HepG2 (cell line): Measurements from ENCODE around the gene MN1. TPM values are rescaled to one million over a fixed set of nuclear protein-coding genes. Genes with fewer than 3 reads are reported as not detected.

Source experiments
- ATAC-seq: fragments of 200-7000 bp; cut with Tn5 transposase; 3 replicates; pipeline ENCODE4 v1.9.1; 2020; ENCODE audit warnings: mild to moderate bottlenecking, moderate library complexity
- BruUV-seq: library from RNA; stranded (reverse); fragments of 400-500 nt; replicated peaks from 2 replicates; lab custom pipeline; 2021; lab: Mats Ljungman, UMichigan
- CTCF ChIA-PET: fragments of 300-600 bp; formaldehyde crosslinking; extraction: SDS; loops from one replicate; lab custom pipeline; 2021; ENCODE audit warnings: low total read pairs, inconsistent platforms, low intra/inter-chr PET ratio; lab: Yijun Ruan, JAX
- POLR2A ChIA-PET: fragments of 350-600 bp; sonication (Branson Sonifier 250); formaldehyde crosslinking; loops from one replicate; lab custom pipeline; 2020; ENCODE audit warnings: antibody characterized with exemption, inconsistent platforms; lab: Yijun Ruan, JAX
- DNase-seq: peaks from one replicate; pipeline ENCODE4 v3.0.0-alpha.2; 2015; ENCODE audit warnings: low spot score
- FAIRE-seq: peaks from 3 replicates; lab custom pipeline; 2011; peaks lifted over from hg19 to GRCh38; lab: Jason Lieb, UNC
- H2AFZ ChIP-seq: one replicate; pipeline ENCODE4 v1.6.1; 2011; ENCODE audit warnings: low read length, inconsistent platforms
- H3K27ac ChIP-seq: fragments of 300-600 bp; 3 replicates; pipeline ENCODE4 v1.8.0; 2011; ENCODE audit warnings: mixed run types, mild to moderate bottlenecking, mixed read lengths, low read length, inconsistent platforms; ENCODE audit not compliant: insufficient read depth; ENCODE audit errors: extremely low read length
- H3K27me3 ChIP-seq, 2 experiments: fragments of 200-600 bp in 1 of 2; 2 replicates in 1 of 2; 3 replicates in 1 of 2; pipeline versions ENCODE4 v1.6.0 to v1.8.0; 2011; ENCODE audit warnings: low read length in 2 of 2, mild to moderate bottlenecking in 2 of 2, moderate library complexity in 2 of 2, inconsistent platforms in 1 of 2; ENCODE audit not compliant: insufficient read depth in 2 of 2, control insufficient read depth in 1 of 2
- H3K36me3 ChIP-seq, 2 experiments: fragments of 200-600 bp in 1 of 2; replicated peaks in 1 of 2; 2 replicates in 1 of 2; 3 replicates in 1 of 2; pipeline versions ENCODE4 v1.5.1 to v1.8.0; 2011; ENCODE audit warnings: low read length in 2 of 2, inconsistent platforms in 1 of 2; ENCODE audit not compliant: insufficient read depth in 2 of 2, control insufficient read depth in 1 of 2
- H3K4me1 ChIP-seq: 2 replicates; pipeline ENCODE4 v1.5.1; 2012; ENCODE audit warnings: low read length, inconsistent platforms; ENCODE audit not compliant: insufficient read depth
- H3K4me2 ChIP-seq: 2 replicates; pipeline ENCODE4 v1.6.0; 2011; ENCODE audit warnings: low read depth, low read length, inconsistent platforms
- H3K4me3 ChIP-seq, 3 experiments: fragments of 200-600 bp in 1 of 3; sonication (generic), shearing (Covaris generic) in 1 of 3; replicated peaks in 1 of 3; 2 replicates each; pipeline ENCODE4 v1.5.1; 2011 to 2016; ENCODE audit warnings: low read length in 3 of 3, inconsistent platforms in 2 of 3, low read depth in 2 of 3, mild to moderate bottlenecking in 2 of 3, control low read depth in 1 of 3, mixed read lengths in 1 of 3; ENCODE audit not compliant: insufficient read depth in 1 of 3
- H3K79me2 ChIP-seq: one replicate; pipeline ENCODE4 v1.6.1; 2011; ENCODE audit warnings: low read length, inconsistent platforms; ENCODE audit not compliant: insufficient read depth
- H3K9ac ChIP-seq: 2 replicates; pipeline ENCODE4 v1.6.0; 2011; ENCODE audit warnings: mild to moderate bottlenecking, low read depth, low read length, inconsistent platforms; ENCODE audit not compliant: insufficient read depth
- H3K9me3 ChIP-seq: 2 replicates; pipeline ENCODE4 v1.5.1; 2012; ENCODE audit warnings: mild to moderate bottlenecking, low read length
- H4K20me1 ChIP-seq: 2 replicates; pipeline ENCODE4 v1.6.0; 2011; ENCODE audit warnings: inconsistent platforms, mild to moderate bottlenecking, low read length, moderate library complexity; ENCODE audit not compliant: insufficient read depth
- IRF2 ChIP-seq: IDR thresholded peaks from 2 replicates; pipeline ENCODE4 v1.6.1; 2018; ENCODE audit warnings: missing genetic modification reagents, missing compliant biosample characterization
- MZF1 ChIP-seq: sonication (generic); formaldehyde crosslinking; IDR thresholded peaks from 2 replicates; pipeline ENCODE4 v1.8.1; 2023; ENCODE audit warnings: mild to moderate bottlenecking, missing genetic modification reagents, borderline replicate concordance
- SPEN ChIP-seq: sonication (generic); formaldehyde crosslinking; IDR thresholded peaks from 2 replicates; pipeline ENCODE4 v1.5.1; 2020; ENCODE audit warnings: low read depth, mild to moderate bottlenecking, missing genetic modification reagents
- SRSF9 ChIP-seq: fragments of 200-400 bp; formaldehyde crosslinking; IDR thresholded peaks from 2 replicates; pipeline ENCODE4 v1.6.1; 2018; ENCODE audit warnings: borderline replicate concordance, mild to moderate bottlenecking, low read depth, low read length; ENCODE audit not compliant: insufficient read depth, poor library complexity, severe bottlenecking
- ZNF878 ChIP-seq: sonication (generic); formaldehyde crosslinking; IDR thresholded peaks from 2 replicates; pipeline ENCODE4 v1.8.1; 2023; ENCODE audit warnings: mild to moderate bottlenecking, missing genetic modification reagents, moderate library complexity
- ZSCAN12 ChIP-seq: sonication (generic); formaldehyde crosslinking; IDR thresholded peaks from 2 replicates; pipeline ENCODE4 v1.9.0; 2021; ENCODE audit warnings: mild to moderate bottlenecking, missing genetic modification reagents
- WGBS: methylation state at CpG from one replicate; pipeline ENCODE4 v1.1.6; 2017; ENCODE audit warnings: low lambda C conversion rate; 5-methylcytosine and 5-hydroxymethylcytosine counted together
- in situ Hi-C: cut with HindIII; loops from 2 replicates; pipeline ENCODE4 v1.10.0; 2017; ENCODE audit warnings: low pct_unique_long_range_greater_than_20kb; ENCODE audit not compliant: extremely low pct_ligation_motif_present
- intact Hi-C: fragments of 100-400 bp; cut with micrococcal nuclease; formaldehyde crosslinking; loops from one replicate; pipeline ENCODE4 v1.10.0; 2022; ENCODE audit not compliant: unreplicated experiment
- polyA plus RNA-seq, 8 experiments: library from polyadenylated mRNA; depleted of rRNA in 3 of 8; stranded (reverse) in 7 of 8; unstranded in 1 of 8; fragments of >200 nt; fragmentation: Illumina TruSeq in 4 of 8; extraction: Trizol in 4 of 8; gene quantifications; 2 replicates each; pipeline versions ENCODE4 v1.2.1 to v1.2.3, GENCODE V29; 2011 to 2016; ENCODE audit warnings: low read depth in 4 of 8, missing spikeins in 1 of 8, mixed read lengths in 1 of 8; ENCODE audit not compliant: insufficient read depth in 1 of 8
- total RNA-seq, 5 experiments: library from RNA; depleted of rRNA; stranded (reverse); fragments of >200 nt; fragmentation: Illumina TruSeq; extraction: Trizol; gene quantifications; 2 replicates each; pipeline ENCODE4 v1.2.3, GENCODE V29; 2016; ENCODE audit warnings: low read depth in 1 of 5
- TF ChIP-seq, protein P1 (sequence below): sonication (generic); formaldehyde crosslinking; IDR thresholded peaks from 2 replicates; pipeline ENCODE4 v1.9.0; 2022; ENCODE audit warnings: missing genetic modification reagents, mild to moderate bottlenecking, borderline replicate concordance

Gene MN1
- total and polyA plus RNA-seq, 2 of the 13 experiments (the other 11 are each of a cell fraction or from before 2014, with no cell fraction given) = 0.01 TPM; not detected in 1

DNA sequence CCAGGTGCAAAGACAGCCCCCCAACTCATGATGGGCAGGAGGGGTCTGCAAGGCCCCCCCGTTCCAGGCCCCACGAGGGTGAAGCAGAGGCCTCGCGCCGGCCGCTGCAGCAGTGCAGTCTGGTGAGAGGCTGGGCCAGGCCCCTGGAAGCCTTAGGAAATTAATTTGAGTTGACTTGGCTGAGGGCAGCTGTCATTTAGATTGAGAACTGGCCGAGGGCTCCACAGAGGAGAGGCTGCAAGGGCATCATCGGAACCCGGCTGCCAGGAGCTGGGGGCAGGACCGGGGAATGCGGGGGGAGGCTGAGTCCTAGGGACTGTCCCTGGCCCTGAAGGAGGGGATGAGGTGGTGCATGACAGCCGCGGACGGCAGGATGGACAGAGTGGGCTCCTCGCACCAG lies 39.9 kb downstream of the MN1 start:
- no peak overlapping the region for H3K27ac ChIP-seq
- ChIA-PET CTCF (no interaction called here), POLR2A (no interaction called here)
- ATAC-seq = no peak
- H3K4me1 ChIP-seq = peaks cover 29% of the 10 kb centered on the region
- intact Hi-C loops = no loop called here
- no peak for FAIRE-seq
- H3K9me3 ChIP-seq = no peaks in the 10 kb centered on the region
- BruUV-seq = no TSS peak
- no peak overlapping the region for H3K4me2 ChIP-seq
- H3K27me3 ChIP-seq = peaks cover 0 to 8% of the 10 kb centered on the region in 2 experiments; a peak in 2 of 5 replicates
- 62% methylated on average over 5 of the region's 15 CpGs for WGBS
- no peak overlapping the region for H3K9ac ChIP-seq
- H2AFZ ChIP-seq = no peak overlapping the region
- H3K79me2 ChIP-seq = no peaks in the 10 kb centered on the region
- H4K20me1 ChIP-seq = no peaks in the 10 kb centered on the region
- no peaks in the 10 kb centered on the region for H3K36me3 ChIP-seq
- DNase-seq = no peak
- in situ Hi-C loops = no loop called here
- no peak for TF ChIP-seq ZNF878 (CRISPR knock-in tag)
- TF ChIP-seq, protein P1, sequence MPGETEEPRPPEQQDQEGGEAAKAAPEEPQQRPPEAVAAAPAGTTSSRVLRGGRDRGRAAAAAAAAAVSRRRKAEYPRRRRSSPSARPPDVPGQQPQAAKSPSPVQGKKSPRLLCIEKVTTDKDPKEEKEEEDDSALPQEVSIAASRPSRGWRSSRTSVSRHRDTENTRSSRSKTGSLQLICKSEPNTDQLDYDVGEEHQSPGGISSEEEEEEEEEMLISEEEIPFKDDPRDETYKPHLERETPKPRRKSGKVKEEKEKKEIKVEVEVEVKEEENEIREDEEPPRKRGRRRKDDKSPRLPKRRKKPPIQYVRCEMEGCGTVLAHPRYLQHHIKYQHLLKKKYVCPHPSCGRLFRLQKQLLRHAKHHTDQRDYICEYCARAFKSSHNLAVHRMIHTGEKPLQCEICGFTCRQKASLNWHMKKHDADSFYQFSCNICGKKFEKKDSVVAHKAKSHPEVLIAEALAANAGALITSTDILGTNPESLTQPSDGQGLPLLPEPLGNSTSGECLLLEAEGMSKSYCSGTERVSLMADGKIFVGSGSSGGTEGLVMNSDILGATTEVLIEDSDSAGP = no peak
- no peak for TF ChIP-seq MZF1 (CRISPR knock-in tag)
- TF ChIP-seq IRF2 = no peak
- no peak for TF ChIP-seq SPEN (CRISPR knock-in tag)
- TF ChIP-seq SRSF9 = no peak
- no peak overlapping the region for H3K4me3 ChIP-seq

DNA sequence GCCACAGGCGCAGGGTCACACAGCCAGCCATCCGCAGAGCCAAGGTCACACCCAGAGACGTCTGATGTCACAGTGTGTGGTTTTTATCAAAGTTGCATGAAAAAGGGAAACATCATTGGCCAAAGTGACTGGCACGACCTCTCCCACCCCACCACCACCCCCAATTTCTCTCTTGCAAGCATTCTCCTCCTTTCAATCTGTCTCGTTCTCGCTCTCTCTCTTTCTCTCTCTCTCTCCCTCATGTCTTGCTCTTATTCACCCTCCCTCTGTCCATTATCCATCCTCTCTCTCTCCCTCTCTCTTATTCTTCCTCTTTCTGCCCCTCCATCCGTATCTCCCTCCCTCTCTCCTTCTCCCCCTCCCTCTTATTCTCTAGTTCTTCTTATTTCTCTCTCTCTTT lies 40.6 kb downstream of the MN1 start:
- Histone ChIP-seq H3K36me3 (no peaks in the 10 kb centered on the region), H3K4me2 (no peak overlapping the region), H3K4me3 (no peak overlapping the region), H3K9me3 (no peaks in the 10 kb centered on the region), H3K27me3 (peaks cover 0 to 8% of the 10 kb centered on the region in 2 experiments; a peak in 2 of 5 replicates), H3K9ac (no peak overlapping the region)
- no peak for ATAC-seq
- BruUV-seq = no TSS peak
- in situ Hi-C loops = no loop called here
- no peak for TF ChIP-seq ZSCAN12 (CRISPR knock-in tag)
- TF ChIP-seq, all 625 proteins: peak for 0
- Histone ChIP-seq H2AFZ (no peak overlapping the region), H4K20me1 (no peaks in the 10 kb centered on the region), H3K4me1 (peaks cover 29% of the 10 kb centered on the region), H3K79me2 (no peaks in the 10 kb centered on the region), H3K27ac (no peak overlapping the region)
- DNase-seq (no peak), FAIRE-seq (no peak)
- CTCF ChIA-PET = no interaction called here
- WGBS = 40% methylated on average over 6 of the region's 7 CpGs
- intact Hi-C loops = no loop called here
- POLR2A ChIA-PET = no interaction called here
